ENCODE results near the gene FSIP1. TPM values are rescaled to one million over a fixed set of nuclear protein-coding genes. Genes with fewer than 3 reads are reported as not detected.
A peak's percentile ranks its signal among the peaks of the same experiment; 100 is the strongest.
"Not testable (repeated sequence)": the region's sequence is repeated elsewhere in the genome, so short reads cannot be mapped to it uniquely, and the experiment has no call there.

Gene FSIP1
- 3.6 TPM for polyA plus RNA-seq (ENCODE audit: insufficient read length)
- long read RNA-seq, donor 1 = 0 reads
- long read RNA-seq, donor 2 = 0 reads
- long read RNA-seq, donor 3, partial matches to known transcripts = 14 of 14 reads
- long read RNA-seq, donor 3, other reads (novel, unspliced or antisense) = 0 of 14 reads
- long read RNA-seq, donor 4, partial matches to known transcripts = 8 of 8 reads
- long read RNA-seq, donor 4, other reads (novel, unspliced or antisense) = 0 of 8 reads
- long read RNA-seq, donor 5 = 0 reads
- long read RNA-seq, donor 6, partial matches to known transcripts = 0 of 1 reads
- long read RNA-seq, donor 6, other reads (novel, unspliced or antisense) = 0 of 1 reads
- long read RNA-seq, donor 7, partial matches to known transcripts = 0 of 1 reads
- long read RNA-seq, donor 7, other reads (novel, unspliced or antisense) = 0 of 1 reads
- long read RNA-seq, donor 8 = 0 reads

DNA sequence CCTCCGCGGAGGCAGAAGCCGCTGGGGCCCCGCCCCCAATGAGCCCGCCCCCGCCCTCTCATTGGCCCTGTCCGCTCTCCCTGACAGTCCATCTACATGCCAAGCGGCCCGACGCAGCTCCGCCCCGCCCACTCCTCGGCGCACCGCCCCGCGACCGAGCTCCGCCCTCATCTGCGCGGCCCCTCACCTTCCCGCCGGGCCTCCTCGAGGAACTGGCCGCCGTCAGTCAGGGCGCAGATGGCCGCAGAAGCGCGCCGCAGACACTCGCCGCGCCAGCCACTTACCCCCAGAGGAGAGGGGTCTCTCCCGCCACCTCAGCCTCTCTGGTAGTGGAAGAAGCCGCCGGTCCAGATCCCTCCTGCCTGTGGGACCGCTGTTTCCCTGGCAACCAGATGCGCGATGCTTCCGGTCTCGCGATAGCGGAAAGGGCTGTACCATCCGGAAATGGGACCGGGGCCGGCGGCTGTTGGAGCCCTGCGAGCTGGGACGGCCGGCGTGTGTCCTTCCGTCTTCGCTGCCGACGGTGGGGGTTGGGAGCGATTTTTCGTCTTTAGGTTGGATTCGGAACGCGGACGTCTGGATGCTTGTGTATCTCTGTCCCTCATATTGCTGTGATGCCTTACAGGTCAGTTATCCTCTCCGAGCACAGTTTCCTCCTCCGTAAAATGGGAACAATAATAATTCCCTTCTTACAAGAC lies at the start of gene FSIP1:
Gene FSIP1 (minus strand): TSS at position 401 of the 698 bp plus-strand sequence. CDS start 6,317 bp downstream, outside the sequence.
- DNase-seq = peak; percentile 95

DNA sequence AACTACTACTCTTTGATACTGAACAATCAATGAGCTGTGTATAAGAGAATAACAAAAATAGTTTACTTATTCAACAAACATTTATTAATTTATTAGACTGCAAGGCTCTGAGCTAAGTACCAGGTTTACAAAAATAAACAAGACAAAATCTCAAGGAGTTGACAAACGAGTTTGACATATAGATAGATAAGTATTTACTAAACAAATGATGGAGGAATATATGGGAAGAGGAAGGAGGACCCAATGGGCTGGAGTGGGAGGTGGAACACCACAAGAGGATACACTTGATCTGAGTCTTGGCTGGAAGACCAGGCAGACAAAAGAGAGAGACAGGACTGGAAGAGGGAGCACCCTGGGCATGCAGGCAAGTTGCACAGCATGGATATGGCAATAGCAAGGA lies 47.5 kb upstream of the FSIP1 start:
- no peak for DNase-seq

DNA sequence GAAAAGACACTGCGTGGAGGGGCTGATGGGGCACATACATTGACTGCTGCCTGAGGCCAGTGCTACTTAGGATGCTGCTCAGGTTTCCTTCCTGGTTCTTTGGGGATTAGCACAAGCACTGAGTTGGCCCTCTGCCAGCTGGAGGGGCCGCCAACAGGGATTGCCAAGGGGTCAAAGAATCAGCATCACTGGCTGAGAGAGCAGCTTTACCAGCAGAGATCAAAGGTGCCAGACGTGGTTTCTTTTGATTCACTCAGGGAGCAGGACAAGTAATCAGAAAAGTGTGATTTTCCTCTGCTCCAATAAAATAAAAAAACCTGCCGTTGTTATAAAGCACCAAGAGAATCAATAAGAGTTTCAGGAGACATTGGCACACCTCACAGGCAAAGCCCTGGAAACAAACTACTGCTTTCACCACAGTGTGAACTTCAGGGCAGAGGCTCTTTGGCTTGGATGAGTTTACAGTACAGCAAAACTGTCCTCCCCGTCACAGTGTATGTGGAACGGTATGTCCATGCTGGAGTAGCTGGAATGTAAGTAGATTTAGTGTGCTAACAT lies 45.8 kb upstream of the FSIP1 start:
- no peak for DNase-seq

DNA sequence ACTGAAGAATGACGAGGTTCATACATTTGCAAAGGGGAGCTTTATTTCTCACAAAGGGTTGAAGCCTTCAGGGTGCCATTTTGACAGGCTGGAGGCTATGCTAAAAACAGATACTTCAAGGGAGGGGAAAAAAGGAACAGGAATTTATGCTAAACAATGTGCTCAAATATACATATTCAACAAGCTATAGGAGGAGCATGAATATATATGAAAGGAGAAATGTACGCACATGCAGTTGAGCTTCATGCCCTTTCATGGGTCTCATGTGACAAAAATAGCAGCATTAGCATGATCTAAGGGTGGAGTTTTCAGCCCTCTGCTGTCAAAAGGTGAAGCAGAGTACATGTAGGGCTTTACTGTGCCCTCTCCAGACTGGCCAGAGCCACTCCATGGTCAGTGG lies 44.3 kb upstream of the FSIP1 start:
- DNase-seq = no peak

DNA sequence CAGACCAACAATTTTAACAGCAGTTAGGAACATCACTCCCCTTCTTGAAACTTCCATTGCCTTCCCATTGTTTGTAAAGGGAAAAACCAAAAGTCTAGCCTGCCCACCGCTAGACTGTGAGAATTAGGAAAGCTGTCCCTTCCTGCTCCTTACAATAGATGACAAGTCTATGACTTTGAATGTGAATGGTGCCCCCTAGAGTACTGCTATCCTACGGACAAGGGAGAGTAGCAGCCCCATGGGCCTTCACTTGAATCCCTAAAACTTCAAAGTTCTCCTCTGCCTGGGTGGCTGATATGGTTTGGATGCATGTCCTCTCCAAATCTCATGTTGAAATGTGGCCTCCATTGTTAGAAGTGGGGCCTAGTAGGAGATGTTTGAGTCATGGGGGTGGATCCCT lies 41.0 kb upstream of the FSIP1 start:
- DNase-seq = no peak

DNA sequence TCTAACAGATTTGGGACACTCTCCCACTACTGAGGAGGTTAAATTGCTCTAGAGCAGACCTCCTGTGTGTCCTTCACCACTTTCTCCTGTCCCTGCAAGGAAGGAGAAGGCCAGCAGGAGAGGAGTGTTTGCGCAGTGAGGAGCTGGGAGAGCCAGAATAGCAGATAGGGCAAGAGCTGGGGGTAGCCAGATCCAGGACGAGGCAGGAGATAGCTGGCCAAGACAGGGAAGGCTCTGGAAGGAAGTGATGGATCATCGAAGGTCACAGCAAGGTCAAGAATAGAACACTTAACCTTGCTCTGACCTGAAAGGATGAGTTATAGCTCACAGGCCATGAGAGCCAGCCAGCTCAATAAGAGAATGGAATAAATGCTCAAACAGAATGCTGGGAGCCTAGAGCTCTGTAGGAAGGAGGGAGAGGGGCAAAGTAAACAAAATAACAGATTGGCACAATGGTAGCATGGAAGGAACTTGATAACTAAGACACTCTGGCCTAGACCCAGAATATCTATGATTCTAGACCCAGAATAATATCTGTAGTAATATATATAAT lies 37.5 kb upstream of the FSIP1 start:
- DNase-seq = no peak

DNA sequence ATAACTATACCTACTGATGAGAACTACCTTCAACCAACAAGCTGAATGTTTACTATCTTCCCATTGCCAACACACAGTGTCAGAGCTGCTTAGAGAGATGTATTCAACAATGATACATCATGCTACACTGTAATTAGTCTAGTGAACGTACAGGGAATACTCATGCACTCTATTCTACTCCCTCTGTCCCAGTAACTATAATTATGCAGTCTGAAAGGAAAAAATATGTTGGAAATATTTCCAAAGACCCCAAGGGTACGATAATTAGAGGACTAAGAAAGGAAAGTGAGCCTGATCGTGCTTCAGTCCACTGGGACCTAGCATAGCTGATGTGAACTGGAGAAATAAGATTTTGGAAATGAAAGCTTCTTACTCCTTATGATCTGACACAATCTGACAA lies 36.9 kb upstream of the FSIP1 start:
- no peak for DNase-seq

DNA sequence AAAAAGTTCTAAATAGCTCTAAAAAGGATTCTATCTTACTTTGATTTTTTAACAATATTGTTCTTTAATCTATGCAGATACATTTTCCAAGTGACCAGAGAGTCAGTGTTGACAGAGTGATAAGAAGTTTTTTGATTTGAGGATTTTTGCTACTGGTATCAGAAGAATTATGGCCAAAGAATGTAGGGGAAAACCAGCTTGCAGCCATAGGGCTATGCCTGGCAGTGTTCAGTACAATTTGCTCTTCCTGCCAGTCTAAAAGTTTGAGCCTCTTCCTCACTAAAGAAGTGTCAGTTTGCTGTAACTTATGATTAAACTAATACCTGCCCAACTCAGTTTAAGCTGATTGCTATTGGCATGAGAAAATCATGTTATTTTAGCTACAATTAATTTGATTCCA lies 35.3 kb upstream of the FSIP1 start:
- no peak for DNase-seq

DNA sequence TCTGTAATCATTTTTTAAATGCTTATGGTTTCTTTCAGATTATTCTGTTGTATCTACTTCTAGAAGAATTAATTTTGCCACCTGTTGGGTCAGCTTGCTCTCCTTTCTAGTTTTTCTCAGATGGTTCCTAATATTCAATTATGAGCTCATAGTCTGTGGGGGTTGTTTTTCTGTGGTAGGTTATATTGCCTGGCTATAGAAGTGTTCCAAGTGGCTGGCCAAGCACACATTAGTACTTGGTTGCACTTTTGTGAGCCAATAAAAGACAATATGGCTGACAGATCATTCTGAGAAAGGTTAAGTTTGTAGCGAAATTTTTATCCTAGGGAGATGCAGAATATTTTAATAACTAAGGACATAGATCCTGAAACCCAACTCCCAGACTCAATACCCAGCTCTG lies 31.8 kb upstream of the FSIP1 start:
- DNase-seq = no peak

DNA sequence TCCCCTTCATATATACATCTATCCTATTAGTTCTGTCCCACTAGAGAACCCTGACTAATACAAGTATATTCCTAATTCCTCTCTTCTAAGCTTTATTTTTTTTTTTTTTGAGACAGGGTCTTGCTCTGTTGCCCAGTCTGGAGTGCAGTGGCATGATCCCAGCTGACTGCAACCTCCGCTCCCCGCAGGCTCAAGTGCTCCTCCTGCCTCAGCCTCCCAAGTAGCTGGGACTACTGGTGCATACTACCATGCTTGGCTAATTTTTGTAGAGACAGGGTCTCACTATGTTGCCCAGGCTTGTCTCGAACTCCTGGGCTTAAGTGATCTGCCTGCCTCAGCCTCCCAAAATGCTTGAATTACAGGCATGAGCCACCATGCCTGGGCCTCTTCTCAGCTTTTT lies 30.0 kb upstream of the FSIP1 start:
- DNase-seq = not testable (repeated sequence)

DNA sequence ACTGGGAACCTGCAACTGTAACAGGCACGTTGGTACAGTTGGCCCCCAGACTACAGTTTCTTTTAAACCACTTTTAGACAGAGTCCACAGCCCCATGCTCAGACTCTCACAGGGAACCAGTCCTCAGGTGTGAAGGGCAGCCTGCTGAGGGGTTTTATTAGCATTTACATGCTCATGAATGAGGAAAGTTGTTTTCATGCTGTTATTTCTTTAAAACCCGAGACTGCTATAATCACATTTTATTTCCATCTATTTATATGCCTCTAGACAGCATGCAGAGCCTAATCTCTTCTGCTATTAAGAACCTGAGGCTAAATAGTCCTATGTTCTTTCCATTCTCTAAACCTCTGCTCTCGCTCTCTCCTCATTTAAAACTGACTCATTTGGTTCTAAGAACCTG lies 26.3 kb upstream of the FSIP1 start:
- no peak for DNase-seq

DNA sequence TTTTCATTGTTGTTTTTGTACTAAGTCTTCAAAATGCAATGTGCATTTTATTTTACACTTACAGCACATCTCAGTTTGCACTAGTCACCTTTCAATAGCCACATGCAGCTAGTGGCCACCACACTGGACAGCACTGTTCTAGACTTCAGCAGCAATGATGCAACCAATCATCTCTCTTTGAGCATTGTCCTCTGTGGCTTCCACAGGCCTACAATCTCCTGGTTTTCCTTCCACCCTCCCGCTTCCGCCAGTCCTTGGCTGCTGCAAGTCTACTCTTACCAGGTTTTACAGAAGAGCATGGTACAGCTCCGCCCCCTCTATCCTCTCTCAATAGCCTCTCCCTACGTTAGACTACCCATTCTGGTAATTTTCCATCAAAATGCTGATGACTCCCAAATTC lies 25.1 kb upstream of the FSIP1 start:
- DNase-seq = no peak

DNA sequence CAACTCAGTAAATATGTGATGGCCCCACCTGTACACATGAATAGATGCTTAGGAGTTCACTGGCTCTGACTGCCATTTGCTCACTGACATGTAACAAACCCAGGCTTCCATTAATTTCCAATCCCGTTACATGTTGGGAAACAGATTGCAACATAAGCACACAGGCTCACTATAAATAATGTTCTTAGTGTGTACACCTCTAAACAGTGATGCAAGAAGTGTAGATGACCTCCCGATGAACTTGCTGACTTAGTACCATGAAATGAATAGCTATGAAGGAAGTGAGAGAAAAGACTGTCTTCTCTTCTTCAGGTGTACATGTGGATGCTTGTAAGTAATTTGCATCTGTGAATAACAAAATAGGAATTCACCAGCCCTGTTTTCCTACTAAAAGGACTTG lies 21.4 kb upstream of the FSIP1 start:
- no peak for DNase-seq

DNA sequence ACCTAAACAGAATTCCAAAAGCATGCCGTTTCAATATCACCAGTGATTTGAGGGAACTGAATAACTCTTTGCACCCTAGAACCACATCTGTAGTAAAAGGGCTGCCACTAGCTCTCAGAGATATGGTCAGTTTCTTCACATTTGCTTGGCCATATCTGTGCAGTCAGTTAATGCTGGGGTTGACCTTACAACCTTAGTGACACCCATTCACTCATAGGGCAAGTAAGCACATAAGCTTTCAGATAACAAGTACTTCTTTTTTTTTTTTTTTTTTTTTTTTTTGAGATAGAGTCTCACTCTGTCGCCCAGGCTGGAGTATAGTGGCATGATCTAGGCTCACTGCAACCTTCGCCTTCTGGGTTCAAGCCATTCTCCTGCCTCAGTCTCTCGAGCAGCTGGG lies 20.4 kb upstream of the FSIP1 start:
- no peak for DNase-seq

DNA sequence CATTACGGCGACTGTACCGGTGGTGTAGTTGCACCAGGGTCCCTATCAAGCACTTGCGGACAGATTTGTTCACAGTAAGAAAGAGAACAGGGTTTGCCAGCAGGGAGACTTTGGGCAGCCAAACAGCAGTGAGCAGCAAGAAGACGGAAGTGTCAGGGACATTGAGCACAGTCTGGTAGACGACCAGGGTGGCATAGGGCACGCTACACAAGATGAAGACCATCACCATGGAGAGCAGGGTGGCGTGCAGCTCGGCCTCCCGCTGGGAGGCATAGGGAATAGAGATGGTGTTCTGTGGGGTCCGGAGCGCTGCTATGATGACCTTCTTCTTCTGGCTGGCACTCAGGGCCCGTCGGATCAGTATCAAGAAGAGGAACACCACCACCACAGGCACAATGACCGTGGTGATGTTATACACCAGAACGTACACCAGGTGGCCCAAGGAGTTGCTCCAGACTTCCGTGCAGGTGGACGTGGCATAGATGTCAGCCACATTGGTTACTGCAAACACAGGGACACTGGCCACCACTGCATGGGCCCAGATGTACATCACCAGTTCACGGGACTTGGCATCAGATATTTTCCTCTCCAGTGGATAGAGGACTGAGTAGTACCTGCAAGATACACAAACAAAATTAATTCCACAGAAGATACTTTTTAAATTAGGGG lies 19.1 kb upstream of the FSIP1 start:
- DNase-seq = no peak

DNA sequence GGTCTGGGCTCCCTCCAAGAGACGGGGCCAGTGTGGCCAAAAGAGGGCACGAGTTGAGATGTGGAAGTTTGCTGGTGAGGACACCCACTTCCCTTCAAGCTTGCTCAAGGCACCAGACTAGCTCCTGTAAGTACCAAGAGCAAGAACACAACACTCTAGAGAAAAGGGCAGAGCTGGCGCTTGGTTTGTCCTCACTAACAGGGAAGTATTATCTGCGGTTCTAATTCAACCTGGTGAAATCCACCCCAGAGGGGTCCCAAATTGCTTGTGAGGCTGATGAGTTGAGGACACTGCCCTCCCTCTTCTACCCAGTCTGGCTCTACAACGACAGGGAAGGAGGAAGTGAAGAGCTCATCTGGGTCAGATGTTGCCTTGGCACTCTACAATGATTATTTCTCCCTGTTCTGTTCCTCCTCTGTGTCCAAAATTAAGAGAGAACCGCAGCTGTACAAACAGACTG lies 16.9 kb upstream of the FSIP1 start:
- no peak for DNase-seq

DNA sequence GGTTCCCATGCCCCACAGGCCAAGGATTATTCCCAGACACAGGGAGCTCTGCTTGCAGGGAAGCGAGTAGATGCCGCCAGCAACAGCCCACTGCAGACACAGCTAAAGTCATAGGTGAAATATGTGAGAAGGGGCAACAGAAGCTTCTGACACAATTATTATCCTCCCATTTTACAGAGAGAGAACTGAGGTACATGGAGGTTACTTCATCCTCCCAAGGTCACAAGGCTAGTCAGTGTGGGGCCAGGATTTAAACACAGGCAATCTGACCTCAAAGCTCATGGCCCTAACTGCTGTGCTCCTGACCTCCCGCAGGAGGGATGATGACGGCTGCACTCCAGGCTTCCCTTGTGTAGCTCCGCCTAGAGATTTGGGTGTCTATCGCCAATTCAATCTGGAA lies 15.7 kb upstream of the FSIP1 start:
- DNase-seq = no peak

DNA sequence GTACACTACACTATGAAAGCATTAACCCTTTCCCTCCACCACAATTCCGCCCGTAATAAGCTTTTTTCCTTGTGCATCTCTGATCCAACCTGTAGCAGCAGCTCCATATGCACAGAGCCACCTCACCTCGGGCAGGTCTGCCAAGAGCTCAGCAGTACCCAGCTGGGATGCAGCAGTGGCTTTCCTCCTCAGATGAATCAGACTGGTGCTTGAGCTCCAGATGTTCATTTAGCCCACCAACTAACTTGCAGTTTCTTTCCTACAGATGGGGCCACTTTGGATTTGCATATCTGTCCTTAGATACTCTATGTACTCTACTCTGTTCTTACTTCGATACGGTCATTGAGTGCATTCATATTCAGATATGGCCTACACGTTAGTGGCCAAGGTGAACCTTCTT lies 14.8 kb upstream of the FSIP1 start:
- DNase-seq = no peak

DNA sequence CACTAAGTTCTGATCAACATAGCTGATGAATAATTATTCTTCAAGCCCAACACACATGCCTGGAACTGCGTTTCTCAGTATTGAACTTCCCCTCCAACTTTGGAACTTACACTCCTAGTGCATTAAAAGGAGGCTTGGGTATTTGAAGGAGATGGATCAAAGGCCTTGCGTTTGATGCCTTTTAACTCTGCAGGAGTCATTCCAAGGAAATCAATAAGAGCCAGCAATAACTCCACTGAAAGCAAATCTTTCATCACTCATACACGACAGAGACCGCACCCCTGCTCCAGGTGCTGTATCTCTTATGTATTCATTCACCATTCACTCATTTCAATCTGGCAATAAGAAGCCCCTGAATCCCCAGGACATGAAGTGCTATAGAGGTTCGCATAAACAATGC lies 14.0 kb upstream of the FSIP1 start:
- no peak for DNase-seq

DNA sequence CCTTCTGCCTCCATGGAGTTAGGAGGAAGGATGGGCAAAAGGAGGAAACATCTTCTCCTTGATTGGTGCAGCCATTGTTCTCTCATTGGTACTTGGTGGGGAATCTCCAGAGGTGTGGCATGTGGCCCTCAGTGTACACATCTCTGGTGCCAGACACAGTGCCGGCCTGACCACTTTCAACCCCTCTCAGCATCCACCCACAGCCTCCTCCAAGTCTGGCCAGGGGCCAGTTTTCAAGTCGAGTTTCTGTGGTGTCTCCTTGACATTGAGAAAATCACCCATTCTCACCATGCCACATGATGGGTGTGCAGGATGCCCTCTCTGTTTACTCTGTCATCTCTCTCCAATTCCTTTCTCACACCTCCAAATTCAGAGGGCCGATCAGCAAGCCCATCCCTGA lies 12.8 kb upstream of the FSIP1 start:
- DNase-seq = no peak

DNA sequence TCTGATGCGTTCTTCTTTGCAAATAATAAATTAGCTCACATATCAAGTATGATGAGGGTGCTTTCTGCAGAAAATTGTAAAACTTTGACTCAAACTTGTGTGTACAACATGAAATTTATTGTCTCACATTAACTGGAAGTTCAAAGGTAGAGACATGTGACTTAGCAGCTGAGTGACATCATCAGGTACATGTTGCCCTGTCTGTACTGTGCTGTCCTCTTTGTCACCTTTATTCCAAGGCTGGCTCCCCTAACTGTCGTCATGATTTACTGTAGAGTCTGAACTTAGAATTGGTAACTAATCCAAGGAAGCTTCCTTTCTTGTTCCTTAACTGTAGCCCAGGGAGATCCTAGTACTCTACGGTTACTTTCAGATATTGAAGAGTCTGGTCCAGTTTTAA lies 12.3 kb upstream of the FSIP1 start:
- no peak for DNase-seq

DNA sequence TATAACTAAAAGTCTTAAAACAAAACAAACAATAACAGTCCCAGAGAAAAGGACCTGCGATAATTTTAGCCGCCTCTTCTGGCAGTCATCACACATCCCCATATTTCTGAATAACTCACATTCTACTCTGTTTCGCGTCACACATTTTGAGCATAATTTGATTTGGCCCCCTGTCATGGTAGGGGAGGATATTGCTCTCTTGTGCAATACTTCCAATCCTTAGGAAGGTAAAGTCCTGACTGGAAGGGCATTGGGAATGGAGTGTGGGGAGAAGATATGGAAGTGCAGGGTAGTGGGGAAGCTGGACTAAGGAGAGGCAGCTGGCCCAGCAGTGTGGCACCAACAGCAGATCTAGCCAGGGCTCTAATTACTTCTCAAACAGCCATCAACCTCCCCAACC lies 11.3 kb upstream of the FSIP1 start:
- DNase-seq = no peak

All from left kidney (tissue), 8 donors.